Erythroblast (primary cell): ENCODE measurements around the gene TDRD10.

Experiments
- GATA1 ChIP-seq: IDR thresholded peaks from 2 replicates; pipeline ENCODE4 v1.6.1; 2011; ENCODE audit warnings: low read depth, mild to moderate bottlenecking, control low read depth, low read length, moderate library complexity
- POLR2A ChIP-seq: IDR thresholded peaks from 2 replicates; pipeline ENCODE4 v1.6.1; 2011; ENCODE audit warnings: mild to moderate bottlenecking, low read length

- TF ChIP-seq POLR2A (no peak), GATA1 (no peak)
Measured at GRCh38 chr1:154495496-154496273, 6.3 kb upstream of the TDRD10 start.
